HTERT RPE-1 (cell line): ENCODE data around the gene DCLK1.

Source experiments
- in situ Hi-C: fragments of 300-500 bp; cut with MboI; formaldehyde crosslinking; loops from 4 replicates; pipeline ENCODE4 v1.14.3; 2020; ENCODE audit warnings: low sequenced_read_pairs

The DCLK1 gene

DNA sequence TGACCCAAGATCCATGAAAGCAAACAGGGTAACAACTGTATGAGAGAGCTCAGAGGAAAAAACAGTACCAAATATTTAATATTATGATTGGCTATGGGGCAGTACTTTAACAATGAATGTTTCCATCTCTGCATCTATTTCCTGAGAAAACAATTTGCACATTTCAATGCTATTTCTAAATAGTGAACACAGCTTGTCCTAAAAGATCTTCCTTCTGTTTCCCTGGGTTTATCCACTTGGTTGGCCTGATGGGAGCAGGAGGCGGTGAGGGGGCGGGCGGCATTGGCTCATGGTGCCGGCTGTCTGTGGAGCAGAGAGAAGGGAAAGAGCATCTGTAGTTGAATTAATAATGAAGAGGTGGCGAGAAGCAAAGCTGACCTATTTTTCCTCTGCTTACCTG lies 291.4 kb downstream of the DCLK1 start:
- in situ Hi-C loops: no loop called here

DNA sequence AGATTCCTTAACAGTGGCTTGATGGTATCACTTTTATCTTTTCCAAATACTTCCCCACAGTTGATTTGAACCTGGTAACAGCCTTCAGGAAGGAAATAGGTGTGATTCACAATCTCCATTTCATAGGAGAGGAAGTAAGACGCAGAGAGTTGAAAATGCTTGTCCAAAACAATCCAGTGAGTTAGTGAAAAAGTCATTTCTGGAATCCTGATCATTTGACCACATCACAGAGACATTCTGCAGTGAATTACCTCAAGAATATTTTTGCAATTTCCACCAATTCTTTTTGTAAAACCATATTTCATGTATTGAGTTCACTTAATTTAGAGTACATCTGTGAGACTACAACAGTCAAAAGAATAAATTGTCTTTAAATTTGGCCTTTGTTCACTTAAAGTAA lies 292.8 kb downstream of the DCLK1 start:
- in situ Hi-C loops: no loop called here

DNA sequence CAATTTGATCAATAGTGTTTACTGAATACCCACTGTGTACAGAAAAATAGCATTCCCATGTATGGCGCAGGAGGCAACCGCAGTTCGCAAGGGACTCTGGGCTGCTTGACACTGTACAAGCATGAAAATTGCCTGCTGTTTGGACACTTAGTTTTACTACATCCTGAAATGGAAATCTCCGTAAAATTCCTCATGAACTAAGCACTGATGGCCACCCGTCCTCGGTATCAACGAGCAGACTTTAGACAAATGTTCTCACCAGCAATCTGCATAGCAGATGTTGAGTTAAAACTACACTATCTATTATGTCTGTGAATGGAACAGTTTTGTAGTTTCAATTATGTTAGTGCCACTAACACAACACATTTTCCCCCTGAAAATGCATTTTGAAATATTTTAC lies 294.7 kb downstream of the DCLK1 start:
- in situ Hi-C loops: no loop called here

DNA sequence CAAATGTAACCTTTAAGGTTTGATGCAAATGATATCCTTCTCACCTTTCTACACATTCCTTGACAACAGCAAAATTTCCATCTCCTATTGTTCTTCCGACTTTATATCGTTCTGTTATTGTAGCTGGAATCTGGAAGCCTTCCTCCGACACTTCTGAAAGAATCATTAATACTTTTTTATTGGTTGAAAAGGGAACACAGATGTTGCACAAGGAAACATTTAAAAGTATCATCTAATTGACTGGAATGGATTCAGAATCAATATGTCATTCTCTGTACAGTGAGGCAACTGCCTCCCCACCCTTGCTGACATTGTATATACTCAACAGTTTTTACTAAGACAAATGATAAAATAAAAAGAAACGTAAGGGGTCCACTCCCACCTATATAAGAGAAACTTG lies 295.2 kb downstream of the DCLK1 start:
- in situ Hi-C loops: no loop called here

DNA sequence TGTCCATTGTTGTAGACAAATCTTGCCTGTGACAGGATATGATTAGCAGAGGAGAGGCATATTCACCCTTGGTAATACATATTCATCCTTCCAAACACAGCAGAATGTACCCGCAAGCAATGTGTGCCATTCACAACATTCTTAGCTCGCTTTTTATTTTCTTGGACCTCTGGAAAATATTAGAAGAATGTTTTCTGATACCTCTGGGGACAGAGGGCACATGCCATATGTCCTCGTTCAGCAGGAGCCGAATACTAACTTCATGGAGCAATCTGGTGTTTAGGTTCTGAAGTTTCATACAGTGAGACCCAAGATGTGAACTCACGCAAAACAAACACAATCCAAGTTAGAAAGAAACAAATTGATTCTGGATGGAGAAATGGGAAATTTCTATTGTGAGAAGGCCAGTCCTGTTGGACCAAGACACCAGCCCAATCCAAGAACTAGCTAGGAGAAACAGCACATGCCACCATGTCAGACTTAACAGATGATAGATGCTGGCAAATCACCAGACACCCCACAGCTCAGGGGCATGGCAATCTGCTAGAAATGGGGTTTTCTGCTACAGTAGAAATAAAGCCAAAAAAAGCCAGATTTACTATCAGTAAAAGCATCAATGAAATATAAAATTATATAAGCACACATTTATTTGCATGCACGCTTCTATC lies 297.4 kb downstream of the DCLK1 start:
- in situ Hi-C loops: no loop called here

DNA sequence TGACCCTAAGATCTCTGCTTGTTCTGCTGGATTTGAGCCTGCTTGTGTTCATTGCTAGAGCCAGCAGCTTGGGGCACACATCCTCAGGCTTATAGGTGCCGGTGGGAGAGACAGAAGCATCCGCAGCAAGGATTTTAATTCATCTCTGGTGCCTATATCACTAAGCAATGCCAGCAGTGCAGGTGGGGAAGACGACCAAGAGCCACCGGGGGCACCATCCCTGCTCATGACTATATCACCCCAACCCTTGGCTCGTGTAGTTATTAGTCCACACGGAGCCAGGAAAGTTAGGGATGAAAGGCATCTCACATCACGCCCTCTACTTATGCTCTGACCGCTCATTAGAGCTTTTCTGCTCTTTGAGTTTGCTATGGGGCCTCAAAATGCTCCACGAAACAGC lies 298.2 kb downstream of the DCLK1 start:
- in situ Hi-C loops: no loop called here

DNA sequence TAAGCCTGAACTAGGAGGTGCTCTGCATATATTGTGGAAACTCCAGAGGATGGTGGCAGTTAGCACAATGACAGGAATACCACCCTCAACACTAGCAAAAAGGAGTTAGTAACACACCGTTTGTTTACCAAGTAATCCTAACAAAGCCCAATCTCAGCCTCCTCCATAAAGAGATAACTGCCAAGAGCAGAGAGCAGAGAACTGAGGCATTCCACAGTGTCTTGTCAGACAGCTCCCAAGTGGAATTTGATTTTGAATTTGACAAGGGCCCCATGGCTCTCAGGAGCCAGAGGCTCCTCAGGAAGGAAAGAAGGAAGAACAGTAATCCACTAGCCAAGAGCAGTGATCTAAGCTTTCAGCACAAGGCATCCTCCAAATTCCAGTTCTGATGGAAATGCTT lies 298.6 kb downstream of the DCLK1 start:
- in situ Hi-C loops: no loop called here

DNA sequence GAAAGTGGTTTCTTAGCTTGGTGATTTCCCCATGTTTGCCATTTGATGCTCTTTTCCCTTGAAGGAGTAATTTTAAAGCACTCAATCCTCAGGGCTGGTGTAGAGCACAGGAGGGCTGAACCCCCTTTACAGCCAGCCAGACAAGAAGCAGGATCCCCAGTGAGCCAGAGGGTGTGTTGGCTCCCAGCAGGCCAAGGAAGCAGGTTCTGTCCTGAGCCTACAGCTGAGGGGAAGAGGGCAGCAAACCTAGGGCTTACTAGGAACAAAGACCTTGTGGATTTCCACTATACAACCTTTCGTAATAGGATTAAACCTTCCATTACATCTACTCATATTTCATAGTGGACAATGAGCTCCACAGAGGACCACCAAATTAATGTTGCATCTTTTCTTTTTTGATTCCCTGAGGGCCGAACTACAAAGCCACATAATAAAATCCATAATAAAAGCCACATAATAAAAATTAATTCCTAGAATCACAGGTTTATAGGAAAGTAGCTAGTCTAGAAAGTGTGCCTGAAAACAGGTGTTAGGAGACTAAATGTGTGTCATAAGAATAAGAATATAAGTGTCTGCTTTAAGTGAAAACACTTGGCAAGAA lies 300.2 kb downstream of the DCLK1 start:
- in situ Hi-C loops: no loop called here

DNA sequence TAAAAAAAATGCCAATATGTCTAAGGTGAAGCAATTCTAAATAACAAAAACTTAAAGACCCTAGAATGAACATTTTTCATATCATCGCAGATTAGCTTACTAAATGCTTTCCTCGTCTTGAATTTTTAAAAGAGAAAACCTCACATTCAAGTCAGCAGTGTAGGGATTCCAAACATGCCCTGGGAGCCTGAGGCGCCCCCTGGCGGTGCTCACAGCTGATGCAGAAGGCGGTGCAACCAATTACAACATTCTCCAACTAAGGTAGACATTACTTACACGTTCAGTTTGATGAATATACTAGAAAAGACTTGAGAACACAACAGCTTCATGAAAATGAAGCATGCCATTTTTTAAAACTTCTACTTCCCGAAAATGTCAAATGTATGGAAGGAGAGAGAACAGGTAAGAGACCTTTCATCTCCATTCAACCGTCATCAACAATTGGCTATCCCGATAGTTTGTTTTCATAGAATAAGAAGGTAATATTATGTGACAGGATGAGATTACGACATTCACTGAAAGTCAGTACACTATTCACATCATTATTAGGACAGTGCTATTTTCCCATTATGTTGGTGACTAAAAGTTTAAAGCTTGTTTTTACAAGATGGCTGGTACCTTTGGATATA lies 304.4 kb downstream of the DCLK1 start:
- in situ Hi-C loops: no loop called here

DNA sequence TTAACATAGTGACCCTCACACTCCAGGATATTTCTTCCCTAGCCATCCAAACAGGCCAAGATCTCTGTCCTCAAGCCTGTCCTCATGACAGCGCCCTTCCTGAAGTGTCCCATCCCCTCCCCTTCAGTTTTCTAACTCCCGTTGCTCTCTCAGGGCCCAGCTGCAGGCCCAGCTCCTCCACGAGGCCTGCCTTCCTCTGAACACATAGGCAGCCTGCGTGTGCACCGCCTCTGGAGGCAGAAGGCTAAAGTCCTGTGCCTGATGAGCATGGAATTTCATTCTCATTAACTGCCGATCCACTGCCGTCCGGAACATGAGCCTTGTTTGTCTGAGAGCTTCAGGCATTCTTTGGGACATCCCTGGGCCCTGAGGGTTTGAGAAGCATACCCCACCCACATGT lies 306.4 kb downstream of the DCLK1 start:
- in situ Hi-C loops: no loop called here

DNA sequence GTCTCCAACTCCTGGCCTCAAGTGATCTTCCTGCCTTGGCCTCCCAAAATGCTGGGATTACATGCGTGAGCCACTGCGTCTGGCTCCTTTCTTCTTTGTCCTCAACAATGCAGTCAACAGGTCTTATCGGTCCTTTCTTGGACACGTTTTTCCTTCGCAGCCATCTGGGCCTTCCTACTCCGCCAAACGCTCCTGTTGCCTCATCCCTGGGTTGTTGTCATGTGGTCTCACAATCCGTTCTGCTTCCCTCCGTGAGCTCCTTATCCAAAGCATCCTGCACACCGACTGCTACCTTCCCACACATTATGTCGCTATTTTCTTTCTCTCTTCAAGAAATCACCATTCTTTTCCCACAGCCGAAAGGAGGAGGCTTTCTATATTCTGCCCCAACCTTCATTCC lies 306.8 kb downstream of the DCLK1 start:
- in situ Hi-C loops: no loop called here

DNA sequence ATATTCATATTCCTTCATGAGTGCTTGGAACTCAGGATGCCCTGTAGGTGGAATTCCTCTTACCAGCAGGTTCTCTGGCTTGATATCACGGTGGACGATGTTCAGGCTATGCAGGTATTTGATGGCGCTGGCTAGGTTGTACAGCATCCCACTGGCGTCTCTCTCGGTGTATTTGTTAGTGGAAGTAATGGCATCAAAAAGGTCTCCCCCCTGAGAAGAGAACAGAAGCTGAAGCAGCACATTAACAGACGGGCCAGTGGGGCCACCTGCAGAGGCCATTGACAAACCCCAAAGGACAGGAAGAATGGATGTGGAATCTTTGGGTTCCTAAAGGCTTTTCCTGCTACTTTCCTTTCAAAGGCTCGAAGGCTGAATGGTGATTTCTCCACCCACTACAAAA lies 308.5 kb downstream of the DCLK1 start:
- in situ Hi-C loops: no loop called here

DNA sequence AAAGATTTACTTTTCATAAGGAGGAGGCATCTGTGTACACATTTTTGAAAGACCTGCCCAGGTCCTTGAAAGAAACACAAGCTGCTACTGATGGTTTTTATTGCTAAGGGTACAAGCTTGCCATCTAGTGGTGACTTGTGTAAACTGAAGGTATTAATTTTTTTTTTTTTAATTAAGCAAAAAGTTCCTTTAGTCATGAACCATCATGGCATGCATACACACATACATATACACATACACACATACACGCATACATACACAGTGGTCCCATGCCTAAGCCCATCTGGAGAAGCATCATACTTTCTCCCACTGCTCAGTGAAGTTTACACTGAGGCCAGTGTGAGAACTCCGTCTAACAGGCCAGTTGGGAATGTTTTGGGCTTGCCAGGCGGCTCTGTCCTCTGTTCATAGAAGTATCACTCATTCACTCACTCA lies 312.5 kb downstream of the DCLK1 start:
- in situ Hi-C loops: no loop called here

DNA sequence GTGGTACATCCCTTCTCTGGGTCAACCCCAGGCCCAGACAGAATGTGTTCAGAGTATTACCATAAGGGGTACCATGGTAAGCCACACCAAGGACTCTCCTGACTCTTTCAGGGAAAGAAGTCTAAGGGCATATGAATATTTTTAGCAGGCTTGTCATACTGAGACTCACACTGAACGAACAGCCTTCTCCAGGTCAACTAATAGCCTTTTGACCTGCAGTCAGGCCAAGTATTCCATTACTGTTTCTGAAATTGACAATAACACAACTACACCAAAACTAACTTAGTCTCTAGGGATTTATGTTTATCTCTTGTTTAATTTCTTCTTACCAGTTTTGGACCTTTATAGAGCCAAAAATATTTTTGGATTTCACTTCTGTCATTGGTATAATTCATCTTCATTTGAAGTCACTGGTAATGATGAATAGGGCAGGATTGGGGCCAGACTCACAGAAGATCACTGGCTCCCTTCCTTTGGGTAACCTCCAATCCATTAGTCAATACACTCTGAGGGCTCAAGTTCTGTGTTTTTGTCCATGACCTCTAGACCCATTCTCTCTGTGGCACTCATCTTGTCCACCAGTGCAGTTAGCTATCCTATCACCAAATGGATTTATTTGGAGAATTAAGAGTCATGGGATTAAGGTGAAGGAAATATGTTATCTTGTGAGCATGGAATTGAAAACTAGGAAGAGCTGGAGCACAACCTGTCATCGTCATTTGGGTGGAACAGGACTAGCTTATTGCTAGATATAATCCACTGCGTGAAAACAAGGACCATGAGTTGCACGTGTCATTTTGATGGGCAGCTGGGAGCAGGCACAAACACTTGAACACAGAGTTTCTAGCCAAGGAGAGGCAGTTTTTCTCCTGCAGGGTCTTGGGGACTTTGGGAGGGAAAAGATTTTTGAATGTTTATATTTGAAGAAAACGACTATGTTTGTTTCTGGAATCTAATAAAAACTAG lies 313.3 kb downstream of the DCLK1 start:
- in situ Hi-C loops: no loop called here

DNA sequence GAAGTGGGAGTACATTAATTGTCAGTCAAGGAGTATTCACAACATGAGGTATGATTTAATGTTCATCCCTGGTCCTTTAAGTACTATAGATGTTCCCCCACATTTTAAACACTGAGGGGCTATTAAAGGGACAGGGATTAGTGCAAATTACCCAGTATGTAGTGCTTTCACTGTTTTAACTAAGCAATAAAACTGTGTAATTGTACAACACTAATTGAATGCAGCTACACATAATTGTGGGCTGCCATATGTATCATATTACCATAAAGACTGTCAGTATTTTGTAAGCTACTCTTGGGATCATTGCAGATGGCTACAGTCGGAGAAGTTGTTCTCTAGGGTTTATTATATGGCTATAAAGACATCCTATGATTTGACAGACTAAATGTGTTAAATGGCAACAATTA lies 316.6 kb downstream of the DCLK1 start:
- in situ Hi-C loops: no loop called here

DNA sequence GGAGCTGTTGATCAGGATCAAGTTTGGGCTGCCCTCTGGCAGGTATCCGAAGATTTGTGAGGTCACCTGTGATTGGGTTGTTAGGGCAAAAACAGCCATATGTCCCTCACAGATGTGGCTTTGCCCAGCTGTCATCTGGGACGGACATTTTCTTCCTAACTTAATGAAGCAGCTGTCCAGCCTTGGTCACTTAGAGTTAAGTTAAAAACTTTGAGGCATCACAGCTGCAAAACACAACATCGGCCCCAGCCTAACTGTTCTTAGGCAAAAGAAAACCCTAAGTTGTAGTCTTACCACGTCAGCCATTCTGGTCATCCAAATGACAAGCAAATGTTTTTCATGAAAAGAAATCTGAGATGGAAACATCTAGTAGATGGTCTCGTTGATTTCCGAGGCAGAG lies 318.4 kb downstream of the DCLK1 start:
- in situ Hi-C loops: no loop called here

DNA sequence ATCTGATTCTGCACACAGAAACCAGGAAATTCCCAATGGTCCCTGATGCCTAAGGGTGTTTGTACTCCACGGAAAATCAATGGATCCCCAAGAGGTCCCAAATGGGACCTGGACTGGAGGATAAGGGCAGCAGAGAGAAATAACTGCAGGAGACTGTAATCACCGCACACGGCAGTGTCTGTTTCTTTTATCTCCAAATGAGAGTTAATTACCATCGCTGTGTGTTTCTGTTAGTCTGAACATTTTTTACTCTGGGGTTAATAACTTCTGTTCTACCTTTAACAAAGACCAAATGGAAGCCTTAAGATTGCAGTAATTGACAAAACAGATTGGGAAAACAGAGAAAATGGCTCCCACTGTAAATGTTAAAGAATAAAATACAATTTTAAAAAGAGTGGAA lies 320.9 kb downstream of the DCLK1 start:
- in situ Hi-C loops: no loop called here

DNA sequence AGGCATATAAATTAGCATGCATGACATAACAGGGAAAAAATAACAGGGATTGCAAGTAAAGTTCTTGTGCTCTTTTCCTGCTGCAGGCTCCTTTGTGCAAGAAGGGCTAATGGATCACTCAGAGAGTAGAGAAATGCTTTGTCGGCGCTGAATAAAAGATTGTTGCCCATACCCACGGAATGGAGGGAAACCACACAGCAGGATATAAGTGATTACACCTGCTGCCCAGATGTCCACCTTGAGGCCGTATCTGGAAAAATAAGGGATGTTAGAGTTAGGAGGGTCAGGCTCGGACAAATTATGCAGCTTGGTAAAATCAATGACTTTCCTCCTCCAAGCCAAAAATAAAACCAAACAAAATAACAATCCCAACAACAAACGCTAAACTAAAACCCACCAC lies 322.3 kb downstream of the DCLK1 start:
- in situ Hi-C loops: no loop called here

DNA sequence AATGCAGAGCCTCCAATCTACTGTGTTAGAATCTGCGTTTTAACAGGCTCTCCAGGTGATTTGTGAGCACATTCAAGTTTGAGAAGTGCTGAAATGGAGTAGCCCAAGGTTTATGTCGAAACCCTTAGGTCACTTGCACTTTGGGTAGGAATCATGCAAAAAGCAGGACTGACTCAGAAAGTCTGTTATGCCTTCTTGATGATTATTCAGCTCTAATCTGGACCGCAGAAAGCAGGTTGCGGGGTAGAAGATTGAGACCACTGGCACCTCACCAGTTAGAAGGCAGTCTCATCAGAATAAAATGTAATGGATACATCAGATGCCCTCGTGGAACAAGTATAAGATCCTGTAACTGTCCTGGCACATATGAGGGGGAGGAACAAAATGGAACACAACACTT lies 326.3 kb downstream of the DCLK1 start:
- in situ Hi-C loops: no loop called here

DNA sequence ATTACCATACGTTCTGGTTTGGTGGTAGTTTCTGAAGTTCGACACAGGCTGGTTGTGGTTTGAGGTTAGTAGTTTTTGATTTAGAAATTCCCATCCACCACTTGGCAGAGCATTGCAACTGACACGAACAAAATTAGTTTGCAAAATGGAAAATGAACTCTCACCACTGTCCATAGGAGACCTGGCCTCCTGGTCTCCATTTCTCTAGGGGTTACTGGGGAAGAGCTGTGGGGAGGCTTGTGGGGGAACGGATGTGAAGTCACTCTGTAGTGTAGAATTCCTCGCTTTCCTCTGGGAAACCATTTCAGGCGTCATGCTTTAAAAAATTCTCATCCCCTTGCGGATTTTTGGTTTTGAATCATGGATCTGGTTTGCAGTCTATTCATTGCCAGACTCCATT lies 333.2 kb downstream of the DCLK1 start:
- in situ Hi-C loops: no loop called here

DNA sequence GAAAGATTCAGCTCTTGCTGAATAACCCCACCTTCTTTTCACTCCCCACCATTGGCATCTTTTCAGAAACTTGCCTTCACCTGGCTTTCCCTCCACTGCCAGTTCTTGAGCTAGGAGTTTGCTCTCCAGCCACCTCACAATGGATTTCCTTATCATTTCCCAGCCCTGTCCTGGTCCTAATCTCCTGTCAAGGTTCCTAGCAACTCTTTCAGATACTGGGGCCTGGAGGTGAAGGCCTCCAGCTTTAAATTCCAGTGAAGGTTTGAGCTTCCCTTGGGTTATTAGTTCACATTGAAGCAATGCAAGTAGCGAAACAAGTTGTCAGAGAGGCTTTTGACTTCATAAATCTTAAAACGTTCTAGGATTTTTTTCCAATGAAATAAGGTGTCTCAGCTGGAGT lies 333.9 kb downstream of the DCLK1 start:
- in situ Hi-C loops: no loop called here
